K562 (cell line): ENCODE measurements around the gene SYCN. TPM values are rescaled to one million over a fixed set of nuclear protein-coding genes. Genes with fewer than 3 reads are reported as not detected.
A peak's percentile ranks its signal among the peaks of the same experiment; 100 is the strongest.

ENCODE experiments used
- KDM4B ChIP-seq, 2 experiments: fragments of 450-650 bp in 1 of 2; sonication (generic) in 1 of 2; IDR thresholded peaks; 2 replicates each; pipeline ENCODE4 v1.6.1; 2016 to 2017; ENCODE audit warnings: borderline replicate concordance in 2 of 2, antibody characterized with exemption in 1 of 2, low read depth in 1 of 2, mild to moderate bottlenecking in 1 of 2
- KLF13 ChIP-seq: fragments of 450-650 bp; IDR thresholded peaks from 2 replicates; pipeline ENCODE4 v1.6.1; 2016; ENCODE audit warnings: missing genetic modification characterization, low read depth, mild to moderate bottlenecking, missing compliant biosample characterization, moderate library complexity, borderline replicate concordance
- MYBL2 ChIP-seq, 2 experiments: fragments of 450-650 bp in 1 of 2; sonication (generic) in 1 of 2; formaldehyde crosslinking in 1 of 2; IDR thresholded peaks; 2 replicates each; pipeline versions ENCODE4 v1.6.1 to v1.8.1; 2017 to 2022; ENCODE audit warnings: borderline replicate concordance in 1 of 2, inconsistent platforms in 1 of 2, low read depth in 1 of 2, mild to moderate bottlenecking in 1 of 2, missing genetic modification reagents in 1 of 2, moderate library complexity in 1 of 2
- NELFE ChIP-seq: IDR thresholded peaks from 2 replicates; pipeline ENCODE4 v1.6.1; 2011; ENCODE audit warnings: mild to moderate bottlenecking; ENCODE audit not compliant: insufficient read depth, insufficient read length
- NFRKB ChIP-seq: fragments of 450-650 bp; IDR thresholded peaks from 2 replicates; pipeline ENCODE4 v1.6.1; 2016; ENCODE audit warnings: low read depth
- TCF3 ChIP-seq: sonication (generic); formaldehyde crosslinking; IDR thresholded peaks from 2 replicates; pipeline ENCODE4 v1.4.0; 2020; ENCODE audit warnings: mild to moderate bottlenecking, missing genetic modification reagents
- U2AF2 ChIP-seq: fragments of 200-400 bp; formaldehyde crosslinking; optimal IDR thresholded peaks from 2 replicates; pipeline ENCODE3; 2017; ENCODE audit warnings: low read depth, mild to moderate bottlenecking, low read length
- ZNF197 ChIP-seq: fragments of 200-800 bp; sonication (Bioruptor generic); IDR thresholded peaks from 2 replicates; pipeline ENCODE4 v1.6.1; 2016; ENCODE audit warnings: low read depth, missing genetic modification characterization, missing compliant biosample characterization
- ZNF274 ChIP-seq: IDR thresholded peaks from 2 replicates; pipeline ENCODE4 v1.6.1; 2011; ENCODE audit warnings: low read depth, mild to moderate bottlenecking, low read length, moderate library complexity, borderline replicate concordance
- ZNF316 ChIP-seq: fragments of 450-650 bp; IDR thresholded peaks from 2 replicates; pipeline ENCODE4 v1.6.1; 2016
- polyA plus RNA-seq, 8 experiments: library from polyadenylated mRNA; depleted of rRNA in 4 of 8; stranded (reverse) in 5 of 8; unstranded in 3 of 8; fragments of >200 nt; fragmentation: Nextera tagmentation in 2 of 8; fragmentation: Illumina TruSeq in 1 of 8; extraction: Ambion mirVana in 2 of 8; extraction: Trizol in 1 of 8; gene quantifications; 2 replicates each; pipeline versions ENCODE4 v1.2.1 to v1.2.3, GENCODE V29; 2011 to 2014; ENCODE audit warnings: inconsistent platforms in 1 of 8, missing spikeins in 1 of 8
- total RNA-seq, 7 experiments: library from RNA; depleted of rRNA in 6 of 7; stranded (reverse); fragments of >200 nt in 6 of 7; fragmentation: Illumina TruSeq in 2 of 7; extraction: Trizol in 2 of 7; gene quantifications; 2 replicates each; pipeline versions ENCODE4 v1.2.1 to v1.2.3, GENCODE V29; 2011 to 2021; ENCODE audit warnings: low replicate concordance in 1 of 7
- TF ChIP-seq, protein P1 (sequence below): IDR thresholded peaks from 3 replicates; pipeline ENCODE4 v1.6.1; 2011; ENCODE audit warnings: borderline replicate concordance, mild to moderate bottlenecking, moderate library complexity; ENCODE audit not compliant: insufficient read length; ENCODE audit errors: extremely low read depth
- TF ChIP-seq, protein P2 (sequence below): fragments of 200-800 bp; sonication (Bioruptor generic); IDR thresholded peaks from 2 replicates; pipeline ENCODE4 v1.6.1; 2017; ENCODE audit warnings: missing genetic modification characterization, missing compliant biosample characterization
- TF ChIP-seq, protein P3 (sequence below): fragments of 250-450 bp; sonication (Bioruptor Pico); IDR thresholded peaks from 2 replicates; pipeline ENCODE4 v1.5.0; 2020; ENCODE audit warnings: mild to moderate bottlenecking
- TF ChIP-seq, protein P4 (sequence below): IDR thresholded peaks from 2 replicates; pipeline ENCODE4 v1.6.1; 2012; ENCODE audit warnings: low read depth, low read length, improper control_type of control experiment, borderline replicate concordance
- TF ChIP-seq, protein P5 (sequence below): sonication (generic); formaldehyde crosslinking; IDR thresholded peaks from 2 replicates; pipeline ENCODE4 v1.8.0; 2023; ENCODE audit warnings: mild to moderate bottlenecking, missing genetic modification reagents

Gene SYCN
- total and polyA plus RNA-seq, 9 of the 15 experiments (the other 6 are each of a cell fraction or from before 2014, with no cell fraction given): not detected

DNA sequence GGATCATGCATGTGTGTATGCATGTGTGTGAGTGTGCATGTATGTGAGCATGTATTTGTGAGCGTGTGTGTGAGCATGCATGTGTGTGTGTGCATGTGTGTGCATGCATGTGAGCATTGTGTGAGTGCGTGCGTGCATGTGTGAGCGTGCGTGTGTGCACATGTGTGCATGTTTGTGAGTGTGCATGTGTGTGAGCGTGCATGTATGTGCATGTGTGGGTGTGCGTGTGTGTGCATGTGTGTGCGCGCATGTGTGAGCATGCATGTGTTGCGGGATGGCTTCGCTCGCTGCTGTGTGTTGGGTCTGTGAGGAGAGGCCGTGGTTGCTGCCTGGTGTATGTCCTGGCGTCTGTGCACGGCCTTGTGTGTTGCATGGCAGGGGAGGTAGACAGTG lies 46.1 kb downstream of the SYCN start (continued):
- TF ChIP-seq, protein P1, sequence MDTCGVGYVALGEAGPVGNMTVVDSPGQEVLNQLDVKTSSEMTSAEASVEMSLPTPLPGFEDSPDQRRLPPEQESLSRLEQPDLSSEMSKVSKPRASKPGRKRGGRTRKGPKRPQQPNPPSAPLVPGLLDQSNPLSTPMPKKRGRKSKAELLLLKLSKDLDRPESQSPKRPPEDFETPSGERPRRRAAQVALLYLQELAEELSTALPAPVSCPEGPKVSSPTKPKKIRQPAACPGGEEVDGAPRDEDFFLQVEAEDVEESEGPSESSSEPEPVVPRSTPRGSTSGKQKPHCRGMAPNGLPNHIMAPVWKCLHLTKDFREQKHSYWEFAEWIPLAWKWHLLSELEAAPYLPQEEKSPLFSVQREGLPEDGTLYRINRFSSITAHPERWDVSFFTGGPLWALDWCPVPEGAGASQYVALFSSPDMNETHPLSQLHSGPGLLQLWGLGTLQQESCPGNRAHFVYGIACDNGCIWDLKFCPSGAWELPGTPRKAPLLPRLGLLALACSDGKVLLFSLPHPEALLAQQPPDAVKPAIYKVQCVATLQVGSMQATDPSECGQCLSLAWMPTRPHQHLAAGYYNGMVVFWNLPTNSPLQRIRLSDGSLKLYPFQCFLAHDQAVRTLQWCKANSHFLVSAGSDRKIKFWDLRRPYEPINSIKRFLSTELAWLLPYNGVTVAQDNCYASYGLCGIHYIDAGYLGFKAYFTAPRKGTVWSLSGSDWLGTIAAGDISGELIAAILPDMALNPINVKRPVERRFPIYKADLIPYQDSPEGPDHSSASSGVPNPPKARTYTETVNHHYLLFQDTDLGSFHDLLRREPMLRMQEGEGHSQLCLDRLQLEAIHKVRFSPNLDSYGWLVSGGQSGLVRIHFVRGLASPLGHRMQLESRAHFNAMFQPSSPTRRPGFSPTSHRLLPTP: no peak
- no peak for TF ChIP-seq ZNF274
- TF ChIP-seq ZNF197 (CRISPR knock-in tag): no peak
- no peak for TF ChIP-seq ZNF316
- TF ChIP-seq, protein P2, sequence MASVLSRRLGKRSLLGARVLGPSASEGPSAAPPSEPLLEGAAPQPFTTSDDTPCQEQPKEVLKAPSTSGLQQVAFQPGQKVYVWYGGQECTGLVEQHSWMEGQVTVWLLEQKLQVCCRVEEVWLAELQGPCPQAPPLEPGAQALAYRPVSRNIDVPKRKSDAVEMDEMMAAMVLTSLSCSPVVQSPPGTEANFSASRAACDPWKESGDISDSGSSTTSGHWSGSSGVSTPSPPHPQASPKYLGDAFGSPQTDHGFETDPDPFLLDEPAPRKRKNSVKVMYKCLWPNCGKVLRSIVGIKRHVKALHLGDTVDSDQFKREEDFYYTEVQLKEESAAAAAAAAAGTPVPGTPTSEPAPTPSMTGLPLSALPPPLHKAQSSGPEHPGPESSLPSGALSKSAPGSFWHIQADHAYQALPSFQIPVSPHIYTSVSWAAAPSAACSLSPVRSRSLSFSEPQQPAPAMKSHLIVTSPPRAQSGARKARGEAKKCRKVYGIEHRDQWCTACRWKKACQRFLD (CRISPR knock-in tag): no peak
- TF ChIP-seq, protein P3, sequence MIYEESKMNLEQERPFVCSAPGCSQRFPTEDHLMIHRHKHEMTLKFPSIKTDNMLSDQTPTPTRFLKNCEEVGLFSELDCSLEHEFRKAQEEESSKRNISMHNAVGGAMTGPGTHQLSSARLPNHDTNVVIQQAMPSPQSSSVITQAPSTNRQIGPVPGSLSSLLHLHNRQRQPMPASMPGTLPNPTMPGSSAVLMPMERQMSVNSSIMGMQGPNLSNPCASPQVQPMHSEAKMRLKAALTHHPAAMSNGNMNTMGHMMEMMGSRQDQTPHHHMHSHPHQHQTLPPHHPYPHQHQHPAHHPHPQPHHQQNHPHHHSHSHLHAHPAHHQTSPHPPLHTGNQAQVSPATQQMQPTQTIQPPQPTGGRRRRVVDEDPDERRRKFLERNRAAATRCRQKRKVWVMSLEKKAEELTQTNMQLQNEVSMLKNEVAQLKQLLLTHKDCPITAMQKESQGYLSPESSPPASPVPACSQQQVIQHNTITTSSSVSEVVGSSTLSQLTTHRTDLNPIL: no peak
- peak; percentile 44; the same call in 1 of the 2 replicates for TF ChIP-seq NFRKB
- TF ChIP-seq KLF13 (tag): no peak
- TF ChIP-seq KDM4B (IDR thresholded peaks at IDR 0.05; ENCODE audit: borderline replicate concordance in 2 of 2, low read depth in 1 of 2): no peak
- no peak for TF ChIP-seq U2AF2
- TF ChIP-seq MYBL2 (IDR thresholded peaks at IDR 0.05; ENCODE audit: low read depth): no peak
- no peak for TF ChIP-seq MYBL2 (CRISPR knock-in tag; IDR thresholded peaks at IDR 0.05; ENCODE audit: borderline replicate concordance)
- TF ChIP-seq, protein P4, sequence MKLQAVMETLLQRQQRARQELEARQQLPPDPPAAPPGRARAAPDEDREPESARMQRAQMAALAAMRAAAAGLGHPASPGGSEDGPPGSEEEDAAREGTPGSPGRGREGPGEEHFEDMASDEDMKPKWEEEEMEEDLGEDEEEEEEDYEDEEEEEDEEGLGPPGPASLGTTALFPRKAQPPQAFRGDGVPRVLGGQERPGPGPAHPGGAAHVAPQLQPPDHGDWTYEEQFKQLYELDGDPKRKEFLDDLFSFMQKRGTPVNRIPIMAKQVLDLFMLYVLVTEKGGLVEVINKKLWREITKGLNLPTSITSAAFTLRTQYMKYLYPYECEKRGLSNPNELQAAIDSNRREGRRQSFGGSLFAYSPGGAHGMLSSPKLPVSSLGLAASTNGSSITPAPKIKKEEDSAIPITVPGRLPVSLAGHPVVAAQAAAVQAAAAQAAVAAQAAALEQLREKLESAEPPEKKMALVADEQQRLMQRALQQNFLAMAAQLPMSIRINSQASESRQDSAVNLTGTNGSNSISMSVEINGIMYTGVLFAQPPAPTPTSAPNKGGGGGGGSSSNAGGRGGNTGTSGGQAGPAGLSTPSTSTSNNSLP: no peak
- TF ChIP-seq, protein P5, sequence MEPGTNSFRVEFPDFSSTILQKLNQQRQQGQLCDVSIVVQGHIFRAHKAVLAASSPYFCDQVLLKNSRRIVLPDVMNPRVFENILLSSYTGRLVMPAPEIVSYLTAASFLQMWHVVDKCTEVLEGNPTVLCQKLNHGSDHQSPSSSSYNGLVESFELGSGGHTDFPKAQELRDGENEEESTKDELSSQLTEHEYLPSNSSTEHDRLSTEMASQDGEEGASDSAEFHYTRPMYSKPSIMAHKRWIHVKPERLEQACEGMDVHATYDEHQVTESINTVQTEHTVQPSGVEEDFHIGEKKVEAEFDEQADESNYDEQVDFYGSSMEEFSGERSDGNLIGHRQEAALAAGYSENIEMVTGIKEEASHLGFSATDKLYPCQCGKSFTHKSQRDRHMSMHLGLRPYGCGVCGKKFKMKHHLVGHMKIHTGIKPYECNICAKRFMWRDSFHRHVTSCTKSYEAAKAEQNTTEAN (CRISPR knock-in tag): 0 out of 2 replicates have a peak, but pooled peaks have one; percentile 52
- TF ChIP-seq NELFE: no peak
- no peak for TF ChIP-seq TCF3 (CRISPR knock-in tag)
